ENCODE measurements around the gene CD99.

GRCh38 chrX:2751291-2751690 is 60.2 kb downstream of the CD99 start:
- no peak for TF ChIP-seq CTCF (conservative IDR thresholded peaks at IDR 0.05; ENCODE audit: low read depth in 2 of 2)
- no peak for TF ChIP-seq REST (IDR thresholded peaks at IDR 0.05; ENCODE audit: unreplicated experiment)
- no peak for TF ChIP-seq EZH2phosphoT487 (IDR thresholded peaks at IDR 0.05; ENCODE audit: unreplicated experiment)
- TF ChIP-seq EZH2 (IDR thresholded peaks at IDR 0.05; ENCODE audit: low read depth, unreplicated experiment) = no peak
- no peak for TF ChIP-seq POLR2AphosphoS5 (IDR thresholded peaks at IDR 0.05; ENCODE audit: low read depth)
- no peak for TF ChIP-seq CREB1 (CRISPR knock-in tag; IDR thresholded peaks at IDR 0.05; ENCODE audit: low read depth)
- no peak for TF ChIP-seq ETS1 (IDR thresholded peaks at IDR 0.05)
- TF ChIP-seq JUNB (IDR thresholded peaks at IDR 0.05; ENCODE audit: unreplicated experiment) = no peak
- no peak for TF ChIP-seq STAT1 (IDR thresholded peaks at IDR 0.05; ENCODE audit: unreplicated experiment)
